Stimulated activated CD8-positive, alpha-beta memory T cell treated with anti-CD3 and anti-CD28 coated beads, Interleukin-4, amount 100 ng/mL, for 1 hour (primary cell): ENCODE measurements around the gene CDK8.

Source experiments
- DNase-seq, 2 donors: peaks; one replicate each; pipeline ENCODE4 v3.0.0-alpha.2; 2020; ENCODE audit warnings: low read depth in 2 of 2, low spot score in 1 of 2

Gene CDK8

GRCh38 chr13:26440111-26440510, 186.2 kb downstream of the CDK8 start:
- DNase-seq: no peak

- no peak for DNase-seq
These were observed 187.5 kb downstream of the CDK8 start for GRCh38 chr13:26441476-26441875.

- DNase-seq: no peak
These were observed 188.6 kb downstream of the CDK8 start for GRCh38 chr13:26442541-26442940.

- no peak for DNase-seq
These were observed 191.2 kb downstream of the CDK8 start for GRCh38 chr13:26445092-26445491.

- no peak for DNase-seq
These were observed 192.8 kb downstream of the CDK8 start for GRCh38 chr13:26446751-26447150.

- DNase-seq: no peak
These were observed 194.1 kb downstream of the CDK8 start for GRCh38 chr13:26448032-26448431.

- no peak for DNase-seq
These were observed 195.3 kb downstream of the CDK8 start for GRCh38 chr13:26449063-26449848.
